WTC11 (cell line): ENCODE results near the gene PTCH1. TPM values are rescaled to one million over a fixed set of nuclear protein-coding genes. Genes with fewer than 3 reads are reported as not detected.

Experiments used
- ATAC-seq: fragments of 200-7000 bp; cut with Tn5 transposase; 2 replicates; pipeline ENCODE4 v1.10.0; 2021; ENCODE audit warnings: mild to moderate bottlenecking, moderate library complexity
- CTCF ChIA-PET: fragments of 300-600 bp; sonication (Branson Sonifier 250); formaldehyde crosslinking; loops from one replicate; lab custom pipeline; 2021; ENCODE audit warnings: antibody characterized with exemption; lab: Charles Lee
- POLR2A ChIA-PET: fragments of 350-600 bp; sonication (Branson Sonifier 250); formaldehyde crosslinking; loops from one replicate; lab custom pipeline; 2021; ENCODE audit warnings: antibody characterized with exemption; lab: Charles Lee
- DNase-seq: peaks from one replicate; pipeline ENCODE4 v3.0.0; 2021; ENCODE audit warnings: low spot score
- H3K27ac Mint-ChIP-seq: 2 replicates; pipeline ENCODE4 v1.8.0; 2021; ENCODE audit warnings: mixed read lengths
- H3K27me3 Mint-ChIP-seq: 2 replicates; pipeline ENCODE4 v1.8.0; 2021; ENCODE audit warnings: low read depth, mild to moderate bottlenecking, moderate library complexity, mixed read lengths
- H3K36me3 Mint-ChIP-seq: 2 replicates; pipeline ENCODE4 v1.8.0; 2021; ENCODE audit warnings: mixed read lengths
- H3K4me1 Mint-ChIP-seq: 2 replicates; pipeline ENCODE4 v1.8.0; 2022; ENCODE audit warnings: mixed read lengths
- H3K4me3 Mint-ChIP-seq: 2 replicates; pipeline ENCODE4 v1.8.0; 2021; ENCODE audit warnings: mild to moderate bottlenecking, moderate library complexity, mixed read lengths
- H3K9me3 Mint-ChIP-seq: 2 replicates; pipeline ENCODE4 v1.8.0; 2021; ENCODE audit warnings: mixed read lengths
- CBFB ChIP-seq: sonication (generic); formaldehyde crosslinking; IDR thresholded peaks from 2 replicates; pipeline ENCODE4 v1.8.1; 2022; ENCODE audit warnings: mild to moderate bottlenecking, low read depth, missing genetic modification reagents
- CREB1 ChIP-seq: sonication (generic); formaldehyde crosslinking; IDR thresholded peaks from 2 replicates; pipeline ENCODE4 v1.8.0; 2023; ENCODE audit warnings: mild to moderate bottlenecking, missing genetic modification reagents
- GRHL2 ChIP-seq: fragments of 250-450 bp; sonication (Bioruptor Pico); IDR thresholded peaks from 2 replicates; pipeline ENCODE4 v1.8.0; 2022; ENCODE audit warnings: mild to moderate bottlenecking, moderate library complexity; ENCODE audit not compliant: insufficient replicate concordance, severe bottlenecking
- JUN ChIP-seq: sonication (generic); formaldehyde crosslinking; IDR thresholded peaks from 2 replicates; pipeline ENCODE4 v1.8.0; 2023; ENCODE audit warnings: mild to moderate bottlenecking, missing genetic modification reagents
- KAT7 ChIP-seq: sonication (generic); formaldehyde crosslinking; IDR thresholded peaks from 2 replicates; pipeline ENCODE4 v1.8.1; 2023; ENCODE audit warnings: missing genetic modification reagents, mild to moderate bottlenecking, borderline replicate concordance
- MYBL2 ChIP-seq: sonication (generic); formaldehyde crosslinking; IDR thresholded peaks from 2 replicates; pipeline ENCODE4 v1.8.1; 2023; ENCODE audit warnings: mild to moderate bottlenecking, moderate library complexity, missing genetic modification reagents
- NFATC4 ChIP-seq: fragments of 250-450 bp; sonication (Bioruptor Pico); IDR thresholded peaks from 2 replicates; pipeline ENCODE4 v1.9.0; 2021; ENCODE audit warnings: mild to moderate bottlenecking
- NFE2L1 ChIP-seq: sonication (generic); formaldehyde crosslinking; IDR thresholded peaks from 2 replicates; pipeline ENCODE4 v1.8.1; 2023; ENCODE audit warnings: missing genetic modification reagents
- NFYB ChIP-seq: sonication (generic); formaldehyde crosslinking; conservative IDR thresholded peaks from 2 replicates; pipeline ENCODE4 v1.8.0; 2022; ENCODE audit warnings: low read depth, missing genetic modification reagents
- SMAD4 ChIP-seq: sonication (generic); formaldehyde crosslinking; IDR thresholded peaks from 2 replicates; pipeline ENCODE4 v1.8.0; 2022; ENCODE audit warnings: mild to moderate bottlenecking, missing genetic modification reagents
- TP53 ChIP-seq: sonication (generic); formaldehyde crosslinking; IDR thresholded peaks from 2 replicates; pipeline ENCODE4 v1.8.1; 2023; ENCODE audit warnings: mild to moderate bottlenecking, missing genetic modification reagents
- ZBTB21 ChIP-seq: sonication (generic); formaldehyde crosslinking; IDR thresholded peaks from 2 replicates; pipeline ENCODE4 v1.8.1; 2023; ENCODE audit warnings: mild to moderate bottlenecking, missing genetic modification reagents, borderline replicate concordance
- ZNF232 ChIP-seq: sonication (generic); formaldehyde crosslinking; IDR thresholded peaks from 2 replicates; pipeline ENCODE4 v1.8.0; 2022; ENCODE audit warnings: mild to moderate bottlenecking, missing genetic modification reagents
- ZNF317 ChIP-seq: sonication (generic); formaldehyde crosslinking; IDR thresholded peaks from 2 replicates; pipeline ENCODE4 v1.8.1; 2023; ENCODE audit warnings: low read depth, mild to moderate bottlenecking, moderate library complexity, missing genetic modification reagents, borderline replicate concordance
- total RNA-seq: library from RNA; stranded (reverse); gene quantifications from 3 replicates; pipeline ENCODE4 v1.2.3, GENCODE V29; 2021
- TF ChIP-seq, protein P1 (sequence below): sonication (generic); formaldehyde crosslinking; conservative IDR thresholded peaks from 2 replicates; pipeline ENCODE4 v1.8.1; 2022; ENCODE audit warnings: mild to moderate bottlenecking, missing genetic modification reagents
- TF ChIP-seq, protein P2 (sequence below): sonication (generic); formaldehyde crosslinking; IDR thresholded peaks from 2 replicates; pipeline ENCODE4 v1.8.1; 2022; ENCODE audit warnings: missing genetic modification reagents, borderline replicate concordance
- TF ChIP-seq, protein P3 (sequence below): fragments of 250-450 bp; sonication (Bioruptor Pico); IDR thresholded peaks from 2 replicates; pipeline ENCODE4 v1.9.0; 2021; ENCODE audit warnings: mild to moderate bottlenecking
- TF ChIP-seq, protein P4 (sequence below): sonication (generic); formaldehyde crosslinking; IDR thresholded peaks from 2 replicates; pipeline ENCODE4 v1.8.1; 2023; ENCODE audit warnings: mild to moderate bottlenecking, missing genetic modification reagents, moderate library complexity
- TF ChIP-seq, protein P5 (sequence below): sonication (generic); formaldehyde crosslinking; IDR thresholded peaks from 2 replicates; pipeline ENCODE4 v1.8.1; 2022; ENCODE audit warnings: mild to moderate bottlenecking, moderate library complexity, missing genetic modification reagents
- TF ChIP-seq, protein P6 (sequence below): sonication (generic); formaldehyde crosslinking; IDR thresholded peaks from 2 replicates; pipeline ENCODE4 v1.8.1; 2023; ENCODE audit warnings: mild to moderate bottlenecking, missing genetic modification reagents, moderate library complexity
- TF ChIP-seq, protein P7 (sequence below): sonication (generic); formaldehyde crosslinking; IDR thresholded peaks from 2 replicates; pipeline ENCODE4 v1.8.0; 2023; ENCODE audit warnings: mild to moderate bottlenecking, missing genetic modification reagents
- TF ChIP-seq, protein P8 (sequence below): sonication (generic); formaldehyde crosslinking; IDR thresholded peaks from 2 replicates; pipeline ENCODE4 v1.8.1; 2023; ENCODE audit warnings: mild to moderate bottlenecking, missing genetic modification reagents

PTCH1 gene
- total RNA-seq, 1 experiment from 2014 or later: 38.0 TPM

DNA sequence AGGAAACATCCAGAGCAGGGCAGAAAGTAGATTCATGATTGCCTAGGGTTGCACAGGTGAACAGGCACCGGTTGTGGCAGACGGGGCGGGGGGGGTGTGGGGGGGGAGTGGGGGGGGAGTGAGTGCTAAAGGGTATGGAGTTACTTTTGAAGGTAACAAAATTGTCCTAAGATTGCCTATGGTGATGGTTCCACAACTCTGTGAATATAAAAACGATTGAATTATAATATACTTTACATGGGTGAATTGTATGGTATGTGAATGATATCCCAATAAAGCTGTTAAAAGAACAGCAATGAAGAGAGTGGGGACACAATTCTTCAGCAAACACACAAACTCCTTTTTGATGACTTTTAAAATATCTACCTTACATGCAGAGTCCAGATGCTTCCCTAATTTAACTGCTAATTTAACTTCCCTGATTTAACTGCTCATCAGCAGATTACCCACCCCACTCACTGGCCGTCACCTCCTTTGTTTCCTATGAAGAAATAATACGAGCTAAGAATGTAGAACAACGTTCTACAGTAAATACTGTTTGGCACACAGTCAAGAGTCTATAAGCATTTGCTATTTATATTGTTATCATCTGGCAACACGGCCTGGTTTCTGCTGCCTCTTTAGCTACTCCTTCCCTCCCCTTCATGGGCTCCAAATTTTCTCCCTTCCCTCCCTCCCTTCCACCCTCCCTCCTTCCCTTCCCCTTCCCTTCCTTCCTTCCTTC is 83.5 kb downstream of the PTCH1 start:
- peaks cover 40% of the 10 kb centered on the region for H3K9me3 Mint-ChIP-seq
- no peak for ATAC-seq

DNA sequence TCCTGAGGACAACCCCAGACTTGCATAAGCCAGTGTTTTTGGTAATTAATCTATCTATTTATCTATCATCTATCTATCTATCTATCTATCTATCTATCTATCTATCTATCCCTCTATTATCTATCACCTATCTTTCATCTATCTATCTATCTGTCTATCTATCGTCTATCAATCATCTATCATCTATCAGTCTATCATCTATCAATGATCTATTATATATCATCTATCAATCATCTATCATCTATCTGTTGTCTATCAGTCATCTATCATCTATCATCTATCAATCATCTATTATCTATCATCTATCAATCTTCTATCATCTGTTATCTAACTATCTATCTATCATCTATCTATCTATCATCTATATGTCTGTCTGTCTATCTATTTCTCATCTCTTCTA is 85.5 kb downstream of the PTCH1 start:
- DNase-seq (no peak), ATAC-seq (no peak)
- H3K27me3 Mint-ChIP-seq: peaks cover 12% of the 10 kb centered on the region
- H3K4me1 Mint-ChIP-seq: peaks cover 13% of the 10 kb centered on the region
- ChIA-PET CTCF (no interaction called here), POLR2A (no interaction called here)
- H3K27ac Mint-ChIP-seq: no peak overlapping the region
- H3K9me3 Mint-ChIP-seq: peaks cover 40% of the 10 kb centered on the region
- TF ChIP-seq, protein P1, sequence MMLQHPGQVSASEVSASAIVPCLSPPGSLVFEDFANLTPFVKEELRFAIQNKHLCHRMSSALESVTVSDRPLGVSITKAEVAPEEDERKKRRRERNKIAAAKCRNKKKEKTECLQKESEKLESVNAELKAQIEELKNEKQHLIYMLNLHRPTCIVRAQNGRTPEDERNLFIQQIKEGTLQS (CRISPR knock-in tag): no peak
- TF ChIP-seq GRHL2: no peak
- TF ChIP-seq, protein P2, sequence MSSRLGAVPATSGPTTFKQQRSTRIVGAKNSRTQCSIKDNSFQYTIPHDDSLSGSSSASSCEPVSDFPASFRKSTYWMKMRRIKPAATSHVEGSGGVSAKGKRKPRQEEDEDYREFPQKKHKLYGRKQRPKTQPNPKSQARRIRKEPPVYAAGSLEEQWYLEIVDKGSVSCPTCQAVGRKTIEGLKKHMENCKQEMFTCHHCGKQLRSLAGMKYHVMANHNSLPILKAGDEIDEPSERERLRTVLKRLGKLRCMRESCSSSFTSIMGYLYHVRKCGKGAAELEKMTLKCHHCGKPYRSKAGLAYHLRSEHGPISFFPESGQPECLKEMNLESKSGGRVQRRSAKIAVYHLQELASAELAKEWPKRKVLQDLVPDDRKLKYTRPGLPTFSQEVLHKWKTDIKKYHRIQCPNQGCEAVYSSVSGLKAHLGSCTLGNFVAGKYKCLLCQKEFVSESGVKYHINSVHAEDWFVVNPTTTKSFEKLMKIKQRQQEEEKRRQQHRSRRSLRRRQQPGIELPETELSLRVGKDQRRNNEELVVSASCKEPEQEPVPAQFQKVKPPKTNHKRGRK (CRISPR knock-in tag): no peak
- no peak for TF ChIP-seq NFE2L1 (CRISPR knock-in tag)
- TF ChIP-seq, protein P3, sequence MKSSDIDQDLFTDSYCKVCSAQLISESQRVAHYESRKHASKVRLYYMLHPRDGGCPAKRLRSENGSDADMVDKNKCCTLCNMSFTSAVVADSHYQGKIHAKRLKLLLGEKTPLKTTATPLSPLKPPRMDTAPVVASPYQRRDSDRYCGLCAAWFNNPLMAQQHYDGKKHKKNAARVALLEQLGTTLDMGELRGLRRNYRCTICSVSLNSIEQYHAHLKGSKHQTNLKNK: no peak
- no peak for TF ChIP-seq ZBTB21 (CRISPR knock-in tag)
- no peak for TF ChIP-seq TP53 (CRISPR knock-in tag)
- no peak for TF ChIP-seq SMAD4 (CRISPR knock-in tag)
- no peak for TF ChIP-seq CBFB (CRISPR knock-in tag)
- no peak overlapping the region for H3K4me3 Mint-ChIP-seq
- H3K36me3 Mint-ChIP-seq: peaks cover 10% of the 10 kb centered on the region

More for the DNA sequence above, 83.5 kb downstream of the PTCH1 start:
- CTCF ChIA-PET: no interaction called here
- Mint-ChIP-seq H3K27ac (no peak overlapping the region), H3K4me1 (peaks cover 9% of the 10 kb centered on the region), H3K27me3 (peaks cover 12% of the 10 kb centered on the region), H3K4me3 (no peak overlapping the region), H3K36me3 (peaks cover 10% of the 10 kb centered on the region)
- no peak for DNase-seq
- no peak for TF ChIP-seq KAT7
- no peak for TF ChIP-seq CREB1 (CRISPR knock-in tag)
- TF ChIP-seq NFYB: no peak
- TF ChIP-seq, protein P4, sequence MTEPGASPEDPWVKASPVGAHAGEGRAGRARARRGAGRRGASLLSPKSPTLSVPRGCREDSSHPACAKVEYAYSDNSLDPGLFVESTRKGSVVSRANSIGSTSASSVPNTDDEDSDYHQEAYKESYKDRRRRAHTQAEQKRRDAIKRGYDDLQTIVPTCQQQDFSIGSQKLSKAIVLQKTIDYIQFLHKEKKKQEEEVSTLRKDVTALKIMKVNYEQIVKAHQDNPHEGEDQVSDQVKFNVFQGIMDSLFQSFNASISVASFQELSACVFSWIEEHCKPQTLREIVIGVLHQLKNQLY (CRISPR knock-in tag): no peak
- POLR2A ChIA-PET: no interaction called here

DNA sequence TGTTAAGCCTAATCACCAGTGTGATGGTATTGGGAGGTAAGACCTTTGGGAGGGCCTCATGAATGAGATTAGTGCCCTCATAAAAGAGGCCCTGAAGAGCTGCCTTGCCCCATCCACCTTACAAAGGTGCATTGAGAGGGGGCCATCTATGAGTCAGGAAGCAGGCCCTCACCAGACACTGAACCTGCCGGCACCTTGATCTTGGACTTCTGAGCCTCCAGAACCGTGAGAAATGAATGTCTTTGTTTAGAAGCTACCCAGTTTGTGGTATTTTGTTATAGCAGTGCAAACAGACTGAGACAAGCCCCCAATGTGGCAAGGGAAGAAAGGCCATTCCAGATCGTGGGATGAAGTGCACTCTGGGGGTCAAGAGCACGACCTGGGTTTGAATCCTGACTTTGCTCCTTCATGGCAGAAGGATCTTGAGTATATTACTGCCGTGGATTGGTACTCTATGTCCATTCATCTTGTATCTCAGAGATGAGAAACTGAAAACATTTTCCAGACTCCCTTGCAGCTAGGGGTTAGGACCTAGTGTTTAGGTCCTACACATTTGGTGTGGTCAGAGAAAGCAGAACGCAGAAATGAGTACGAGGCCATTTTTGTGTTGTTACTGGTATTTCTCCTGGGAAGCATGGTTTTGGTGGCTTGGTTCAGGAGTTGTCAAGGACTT is 86.7 kb downstream of the PTCH1 start:
- DNase-seq (no peak), ATAC-seq (no peak)
- ChIA-PET POLR2A (no interaction called here), CTCF (no interaction called here)
- Mint-ChIP-seq H3K27me3 (peaks cover 12% of the 10 kb centered on the region), H3K4me1 (peaks cover 20% of the 10 kb centered on the region), H3K4me3 (no peak overlapping the region), H3K36me3 (peaks cover 10% of the 10 kb centered on the region), H3K27ac (no peak overlapping the region), H3K9me3 (peaks cover 38% of the 10 kb centered on the region)
- no peak for TF ChIP-seq NFATC4
- TF ChIP-seq, protein P5, sequence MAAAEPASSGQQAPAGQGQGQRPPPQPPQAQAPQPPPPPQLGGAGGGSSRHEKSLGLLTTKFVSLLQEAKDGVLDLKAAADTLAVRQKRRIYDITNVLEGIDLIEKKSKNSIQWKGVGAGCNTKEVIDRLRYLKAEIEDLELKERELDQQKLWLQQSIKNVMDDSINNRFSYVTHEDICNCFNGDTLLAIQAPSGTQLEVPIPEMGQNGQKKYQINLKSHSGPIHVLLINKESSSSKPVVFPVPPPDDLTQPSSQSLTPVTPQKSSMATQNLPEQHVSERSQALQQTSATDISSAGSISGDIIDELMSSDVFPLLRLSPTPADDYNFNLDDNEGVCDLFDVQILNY (CRISPR knock-in tag): no peak
- TF ChIP-seq, protein P6, sequence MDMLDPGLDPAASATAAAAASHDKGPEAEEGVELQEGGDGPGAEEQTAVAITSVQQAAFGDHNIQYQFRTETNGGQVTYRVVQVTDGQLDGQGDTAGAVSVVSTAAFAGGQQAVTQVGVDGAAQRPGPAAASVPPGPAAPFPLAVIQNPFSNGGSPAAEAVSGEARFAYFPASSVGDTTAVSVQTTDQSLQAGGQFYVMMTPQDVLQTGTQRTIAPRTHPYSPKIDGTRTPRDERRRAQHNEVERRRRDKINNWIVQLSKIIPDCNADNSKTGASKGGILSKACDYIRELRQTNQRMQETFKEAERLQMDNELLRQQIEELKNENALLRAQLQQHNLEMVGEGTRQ (CRISPR knock-in tag): no peak
- no peak for TF ChIP-seq ZNF317
- TF ChIP-seq, protein P4 (CRISPR knock-in tag): no peak
- TF ChIP-seq, protein P7, sequence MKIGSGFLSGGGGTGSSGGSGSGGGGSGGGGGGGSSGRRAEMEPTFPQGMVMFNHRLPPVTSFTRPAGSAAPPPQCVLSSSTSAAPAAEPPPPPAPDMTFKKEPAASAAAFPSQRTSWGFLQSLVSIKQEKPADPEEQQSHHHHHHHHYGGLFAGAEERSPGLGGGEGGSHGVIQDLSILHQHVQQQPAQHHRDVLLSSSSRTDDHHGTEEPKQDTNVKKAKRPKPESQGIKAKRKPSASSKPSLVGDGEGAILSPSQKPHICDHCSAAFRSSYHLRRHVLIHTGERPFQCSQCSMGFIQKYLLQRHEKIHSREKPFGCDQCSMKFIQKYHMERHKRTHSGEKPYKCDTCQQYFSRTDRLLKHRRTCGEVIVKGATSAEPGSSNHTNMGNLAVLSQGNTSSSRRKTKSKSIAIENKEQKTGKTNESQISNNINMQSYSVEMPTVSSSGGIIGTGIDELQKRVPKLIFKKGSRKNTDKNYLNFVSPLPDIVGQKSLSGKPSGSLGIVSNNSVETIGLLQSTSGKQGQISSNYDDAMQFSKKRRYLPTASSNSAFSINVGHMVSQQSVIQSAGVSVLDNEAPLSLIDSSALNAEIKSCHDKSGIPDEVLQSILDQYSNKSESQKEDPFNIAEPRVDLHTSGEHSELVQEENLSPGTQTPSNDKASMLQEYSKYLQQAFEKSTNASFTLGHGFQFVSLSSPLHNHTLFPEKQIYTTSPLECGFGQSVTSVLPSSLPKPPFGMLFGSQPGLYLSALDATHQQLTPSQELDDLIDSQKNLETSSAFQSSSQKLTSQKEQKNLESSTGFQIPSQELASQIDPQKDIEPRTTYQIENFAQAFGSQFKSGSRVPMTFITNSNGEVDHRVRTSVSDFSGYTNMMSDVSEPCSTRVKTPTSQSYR (CRISPR knock-in tag): no peak
- no peak for TF ChIP-seq JUN
- TF ChIP-seq, protein P8, sequence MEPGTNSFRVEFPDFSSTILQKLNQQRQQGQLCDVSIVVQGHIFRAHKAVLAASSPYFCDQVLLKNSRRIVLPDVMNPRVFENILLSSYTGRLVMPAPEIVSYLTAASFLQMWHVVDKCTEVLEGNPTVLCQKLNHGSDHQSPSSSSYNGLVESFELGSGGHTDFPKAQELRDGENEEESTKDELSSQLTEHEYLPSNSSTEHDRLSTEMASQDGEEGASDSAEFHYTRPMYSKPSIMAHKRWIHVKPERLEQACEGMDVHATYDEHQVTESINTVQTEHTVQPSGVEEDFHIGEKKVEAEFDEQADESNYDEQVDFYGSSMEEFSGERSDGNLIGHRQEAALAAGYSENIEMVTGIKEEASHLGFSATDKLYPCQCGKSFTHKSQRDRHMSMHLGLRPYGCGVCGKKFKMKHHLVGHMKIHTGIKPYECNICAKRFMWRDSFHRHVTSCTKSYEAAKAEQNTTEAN (CRISPR knock-in tag): no peak
- TF ChIP-seq ZNF232: no peak
- no peak for TF ChIP-seq MYBL2 (CRISPR knock-in tag)
